Osteoblast (primary cell): ENCODE results near the gene CADPS. TPM values are rescaled to one million over a fixed set of nuclear protein-coding genes. Genes with fewer than 3 reads are reported as not detected.

Source experiments
- DNase-seq: peaks from one replicate; pipeline ENCODE4 v3.0.0; 2011; ENCODE audit warnings: low spot score, mixed read lengths; ENCODE audit not compliant: insufficient read length; ENCODE audit errors: missing footprints
- H2AFZ ChIP-seq: 2 replicates; pipeline ENCODE4 v1.6.0; 2011; ENCODE audit warnings: mild to moderate bottlenecking, low read length
- H3K27ac ChIP-seq: 2 replicates; pipeline ENCODE4 v1.5.1; 2011; ENCODE audit warnings: mild to moderate bottlenecking, low read depth, low read length, moderate library complexity
- H3K27me3 ChIP-seq: 2 replicates; pipeline ENCODE4 v1.6.0; 2012; ENCODE audit warnings: mild to moderate bottlenecking, control low read depth, inconsistent platforms, low read length, moderate library complexity; ENCODE audit not compliant: insufficient read depth
- H3K36me3 ChIP-seq: 2 replicates; pipeline ENCODE4 v1.5.1; 2011; ENCODE audit warnings: mild to moderate bottlenecking, low read length, control low read depth, moderate library complexity; ENCODE audit not compliant: insufficient read depth
- H3K4me1 ChIP-seq: 2 replicates; pipeline ENCODE4 v1.5.1; 2011; ENCODE audit warnings: mild to moderate bottlenecking, low read length, control low read depth, moderate library complexity; ENCODE audit not compliant: insufficient read depth
- H3K4me2 ChIP-seq: 2 replicates; pipeline ENCODE4 v1.6.0; 2011; ENCODE audit warnings: mild to moderate bottlenecking, low read length; ENCODE audit not compliant: insufficient read depth
- H3K4me3 ChIP-seq: fragments of 200-600 bp; sonication (generic); 3 replicates; pipeline ENCODE4 v1.5.1; 2012; ENCODE audit warnings: mild to moderate bottlenecking, low read length, inconsistent platforms; ENCODE audit not compliant: insufficient read depth
- H3K79me2 ChIP-seq: 2 replicates; pipeline ENCODE4 v1.6.0; 2012; ENCODE audit warnings: mild to moderate bottlenecking, low read length, control low read depth, inconsistent platforms; ENCODE audit not compliant: insufficient read depth
- H3K9me3 ChIP-seq: 2 replicates; pipeline ENCODE4 v1.5.1; 2011; ENCODE audit warnings: low read depth, low read length, control low read depth
- H4K20me1 ChIP-seq: 2 replicates; pipeline ENCODE4 v1.6.0; 2012; ENCODE audit warnings: mild to moderate bottlenecking, low read length, control low read depth; ENCODE audit not compliant: insufficient read depth
- total RNA-seq: library from RNA; depleted of rRNA; stranded (reverse); fragments of >200 nt; gene quantifications from 2 replicates; pipeline ENCODE4 v1.2.3, GENCODE V29; 2012
- TF ChIP-seq, protein P1 (sequence below): IDR thresholded peaks from 2 replicates; pipeline ENCODE4 v1.5.1; 2011; ENCODE audit warnings: mild to moderate bottlenecking, low read depth, low read length, moderate library complexity; ENCODE audit errors: extremely low read depth

CADPS gene
- total RNA-seq, 1 donor = not detected

DNA sequence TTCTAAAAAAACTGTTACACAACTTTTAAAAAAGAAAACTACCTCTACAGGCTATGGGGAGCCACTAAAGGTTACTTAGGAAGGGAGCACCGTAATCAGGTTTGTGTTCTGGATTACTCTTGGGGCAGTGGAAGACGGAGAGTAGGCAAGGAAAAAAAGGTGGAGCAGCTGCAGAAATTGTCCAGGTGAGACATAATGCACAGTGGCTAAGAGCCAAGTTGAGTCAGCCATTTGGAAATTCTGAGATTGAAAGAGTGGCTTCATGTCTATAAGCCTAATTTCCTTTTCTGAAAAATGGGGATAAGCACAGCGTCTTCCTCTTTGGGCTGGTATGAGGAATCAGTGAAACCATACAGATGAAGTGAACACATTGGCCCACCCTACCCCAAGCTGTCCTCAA, 195.2 kb downstream of the CADPS start:
- H3K4me2 ChIP-seq = no peak overlapping the region
- no peak for DNase-seq
- no peaks in the 10 kb centered on the region for H3K9me3 ChIP-seq
- H3K79me2 ChIP-seq = no peaks in the 10 kb centered on the region
- no peak overlapping the region for H3K27ac ChIP-seq
- TF ChIP-seq, protein P1, sequence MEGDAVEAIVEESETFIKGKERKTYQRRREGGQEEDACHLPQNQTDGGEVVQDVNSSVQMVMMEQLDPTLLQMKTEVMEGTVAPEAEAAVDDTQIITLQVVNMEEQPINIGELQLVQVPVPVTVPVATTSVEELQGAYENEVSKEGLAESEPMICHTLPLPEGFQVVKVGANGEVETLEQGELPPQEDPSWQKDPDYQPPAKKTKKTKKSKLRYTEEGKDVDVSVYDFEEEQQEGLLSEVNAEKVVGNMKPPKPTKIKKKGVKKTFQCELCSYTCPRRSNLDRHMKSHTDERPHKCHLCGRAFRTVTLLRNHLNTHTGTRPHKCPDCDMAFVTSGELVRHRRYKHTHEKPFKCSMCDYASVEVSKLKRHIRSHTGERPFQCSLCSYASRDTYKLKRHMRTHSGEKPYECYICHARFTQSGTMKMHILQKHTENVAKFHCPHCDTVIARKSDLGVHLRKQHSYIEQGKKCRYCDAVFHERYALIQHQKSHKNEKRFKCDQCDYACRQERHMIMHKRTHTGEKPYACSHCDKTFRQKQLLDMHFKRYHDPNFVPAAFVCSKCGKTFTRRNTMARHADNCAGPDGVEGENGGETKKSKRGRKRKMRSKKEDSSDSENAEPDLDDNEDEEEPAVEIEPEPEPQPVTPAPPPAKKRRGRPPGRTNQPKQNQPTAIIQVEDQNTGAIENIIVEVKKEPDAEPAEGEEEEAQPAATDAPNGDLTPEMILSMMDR = no peak
- H3K36me3 ChIP-seq = no peaks in the 10 kb centered on the region
- peaks cover 5% of the 10 kb centered on the region for H3K27me3 ChIP-seq
- no peak overlapping the region for H3K4me3 ChIP-seq
- H4K20me1 ChIP-seq = no peaks in the 10 kb centered on the region
- H2AFZ ChIP-seq = no peak overlapping the region
- H3K4me1 ChIP-seq = no peaks in the 10 kb centered on the region

DNA sequence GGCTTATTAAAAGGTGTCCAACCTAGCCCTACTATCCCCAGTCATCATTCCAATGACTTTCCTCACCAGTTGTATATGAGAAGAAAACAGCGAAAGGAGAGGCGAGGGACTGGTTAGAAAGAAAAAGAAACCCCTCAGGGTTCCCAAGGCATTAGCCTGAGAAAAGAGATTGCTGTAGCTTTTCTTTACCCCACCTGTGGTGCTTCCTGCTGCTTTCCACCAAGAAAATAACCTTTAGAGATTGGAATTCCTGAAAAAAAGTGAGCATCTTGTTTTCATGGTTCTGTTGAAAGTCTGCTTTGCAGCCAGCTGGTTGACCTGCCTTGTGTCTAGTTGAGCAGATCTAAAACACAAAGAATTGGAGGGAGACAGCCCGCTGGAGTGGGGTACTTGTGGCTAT, 196.4 kb downstream of the CADPS start:
- Histone ChIP-seq H3K9me3 (no peaks in the 10 kb centered on the region), H3K4me1 (no peaks in the 10 kb centered on the region), H2AFZ (no peak overlapping the region), H3K4me3 (no peak overlapping the region), H3K27me3 (peaks cover 5% of the 10 kb centered on the region), H3K79me2 (no peaks in the 10 kb centered on the region), H3K27ac (no peak overlapping the region), H3K36me3 (no peaks in the 10 kb centered on the region), H4K20me1 (no peaks in the 10 kb centered on the region), H3K4me2 (no peak overlapping the region)
- TF ChIP-seq, protein P1 = no peak
- no peak for DNase-seq

DNA sequence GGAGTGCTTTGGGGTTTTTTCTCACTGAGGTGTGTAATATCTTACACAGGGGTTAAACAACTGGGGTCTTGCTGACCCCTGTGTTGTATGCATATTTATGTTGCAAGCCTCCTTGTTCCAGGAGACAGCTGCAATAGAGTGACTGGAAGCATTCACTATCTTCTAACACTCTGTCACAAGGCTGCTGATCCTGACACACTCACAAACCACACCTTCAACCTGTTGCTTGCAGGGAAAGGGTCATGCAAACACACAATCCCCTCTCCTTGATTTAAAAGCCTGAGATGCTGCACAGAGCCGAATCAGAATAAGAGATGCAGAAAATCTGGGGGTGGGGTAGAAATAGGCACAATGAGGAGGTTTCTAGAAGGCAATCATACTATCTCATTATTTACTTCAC, 197.3 kb downstream of the CADPS start:
- no peak overlapping the region for H3K4me2 ChIP-seq
- no peaks in the 10 kb centered on the region for H4K20me1 ChIP-seq
- H3K4me3 ChIP-seq = no peak overlapping the region
- no peak overlapping the region for H2AFZ ChIP-seq
- H3K27me3 ChIP-seq = peaks cover 5% of the 10 kb centered on the region
- TF ChIP-seq, protein P1 = no peak
- no peaks in the 10 kb centered on the region for H3K9me3 ChIP-seq
- H3K4me1 ChIP-seq = no peaks in the 10 kb centered on the region
- no peaks in the 10 kb centered on the region for H3K79me2 ChIP-seq
- no peaks in the 10 kb centered on the region for H3K36me3 ChIP-seq
- no peak for DNase-seq
- H3K27ac ChIP-seq = no peak overlapping the region

DNA sequence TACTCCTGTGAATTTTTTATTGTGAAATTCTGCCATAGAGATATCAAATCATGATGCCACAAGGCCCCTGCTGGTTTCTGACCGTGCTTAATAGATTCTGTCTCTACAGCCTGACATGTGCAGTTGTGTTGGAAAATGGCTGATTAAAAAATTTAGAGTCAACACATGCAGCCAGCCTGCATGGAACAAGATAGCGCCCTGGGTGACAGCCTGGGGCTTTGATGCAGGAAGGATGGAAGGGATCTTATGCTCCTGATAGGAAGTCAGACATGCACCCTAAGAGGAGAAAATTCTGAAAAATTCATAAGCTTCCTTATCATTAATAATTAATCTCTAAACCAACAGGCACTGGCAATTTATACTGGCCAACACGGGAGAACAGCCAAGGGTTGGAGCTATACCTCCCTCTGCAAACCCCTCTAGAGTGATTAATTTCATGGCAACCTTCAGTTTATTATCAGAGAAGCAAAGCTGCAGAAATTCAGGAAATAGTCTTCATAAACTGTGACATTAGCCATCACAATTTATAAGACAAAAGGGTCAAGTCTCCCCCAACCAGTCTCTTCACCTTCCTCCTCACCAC, 198.4 kb downstream of the CADPS start:
- TF ChIP-seq, protein P1 = no peak
- no peaks in the 10 kb centered on the region for H3K79me2 ChIP-seq
- no peak overlapping the region for H3K27ac ChIP-seq
- DNase-seq = no peak
- no peaks in the 10 kb centered on the region for H3K36me3 ChIP-seq
- no peaks in the 10 kb centered on the region for H4K20me1 ChIP-seq
- no peaks in the 10 kb centered on the region for H3K4me1 ChIP-seq
- peaks cover 5% of the 10 kb centered on the region for H3K27me3 ChIP-seq
- no peak overlapping the region for H3K4me3 ChIP-seq
- H3K4me2 ChIP-seq = no peak overlapping the region
- no peak overlapping the region for H2AFZ ChIP-seq
- H3K9me3 ChIP-seq = no peaks in the 10 kb centered on the region
